SU-DHL-6 (cell line): ENCODE results near the gene PPP2R2C.

Experiments
- H2AFZ ChIP-seq: fragments of 200-600 bp; sonication (generic); 2 replicates; pipeline ENCODE4 v1.6.1; 2014; ENCODE audit warnings: low read depth, mild to moderate bottlenecking, moderate library complexity, mixed read lengths, antibody characterized with exemption, low read length; ENCODE audit not compliant: severe bottlenecking
- H3F3A ChIP-seq: fragments of 200-600 bp; shearing (Covaris generic); 2 replicates; pipeline ENCODE4 v1.6.0; 2016; ENCODE audit warnings: antibody characterized with exemption, mild to moderate bottlenecking; ENCODE audit not compliant: insufficient read depth
- H3K27ac ChIP-seq: fragments of 200-600 bp; sonication (generic); 2 replicates; pipeline ENCODE4 v1.5.1; 2016; ENCODE audit warnings: low read depth, mild to moderate bottlenecking, low read length, moderate library complexity, mixed read lengths
- H3K27me3 ChIP-seq: fragments of 200-600 bp; sonication (generic), shearing (Covaris generic); 2 replicates; pipeline ENCODE4 v1.6.0; 2014; ENCODE audit warnings: mild to moderate bottlenecking, low read length
- H3K36me3 ChIP-seq: fragments of 200-600 bp; sonication (generic); 2 replicates; pipeline ENCODE4 v1.6.1; 2014; ENCODE audit warnings: mild to moderate bottlenecking, low read length, mixed read lengths
- H3K4me2 ChIP-seq: fragments of 300-600, 200-600 bp; shearing (Covaris generic), sonication (generic); 2 replicates; pipeline ENCODE4 v1.6.0; 2014; ENCODE audit warnings: low read length, low read depth, mild to moderate bottlenecking; ENCODE audit not compliant: poor library complexity, severe bottlenecking
- H3K4me3 ChIP-seq: fragments of 200-600 bp; sonication (generic); 2 replicates; pipeline ENCODE4 v1.5.1; 2014; ENCODE audit warnings: antibody characterized with exemption, low read length, mild to moderate bottlenecking, mixed read lengths; ENCODE audit not compliant: insufficient read depth, poor library complexity, severe bottlenecking
- H3K79me2 ChIP-seq: fragments of 200-600 bp; sonication (generic); 2 replicates; pipeline ENCODE4 v1.6.1; 2014; ENCODE audit warnings: mild to moderate bottlenecking, low read length, moderate library complexity; ENCODE audit not compliant: insufficient read depth
- H3K9ac ChIP-seq: fragments of 200-600 bp; sonication (generic); 2 replicates; pipeline ENCODE4 v1.7.0; 2014; ENCODE audit warnings: mild to moderate bottlenecking, low read length
- H3K9me2 ChIP-seq: fragments of 200-600 bp; sonication (generic); replicated peaks from 2 replicates; pipeline ENCODE4 v1.6.1; 2014; ENCODE audit warnings: low read length; ENCODE audit not compliant: insufficient read depth
- H3K9me3 ChIP-seq: fragments of 200-600 bp; sonication (generic); 2 replicates; pipeline ENCODE4 v1.6.1; 2014; ENCODE audit warnings: low read length, mixed read lengths; ENCODE audit not compliant: insufficient read depth
- H4K20me1 ChIP-seq: fragments of 200-600 bp; sonication (generic); 2 replicates; pipeline ENCODE4 v1.6.1; 2014; ENCODE audit warnings: low read depth, mild to moderate bottlenecking, antibody characterized with exemption, low read length, moderate library complexity, mixed read lengths
- EZH2phosphoT487 ChIP-seq: fragments of 200-600 bp; sonication (generic), shearing (Covaris generic); conservative IDR thresholded peaks from 2 replicates; pipeline ENCODE4 v1.6.1; 2018; ENCODE audit warnings: mild to moderate bottlenecking, antibody characterized with exemption, low read length, moderate library complexity, mixed read lengths
- TF ChIP-seq, protein P1 (sequence below): fragments of 200-600 bp; sonication (generic); IDR thresholded peaks from one replicate; pipeline ENCODE4 v1.5.1; 2017; ENCODE audit warnings: antibody characterized with exemption, mild to moderate bottlenecking, low read length, moderate library complexity; ENCODE audit not compliant: insufficient read depth, poor library complexity, severe bottlenecking

Gene PPP2R2C

GRCh38 chr4:6366581-6366980 lies 105.8 kb downstream of the PPP2R2C start:
- Histone ChIP-seq H3K36me3 (no peaks in the 10 kb centered on the region), H3K9me2 (no peaks in the 10 kb centered on the region), H3K27ac (no peak overlapping the region), H4K20me1 (no peaks in the 10 kb centered on the region), H3F3A (no peaks in the 10 kb centered on the region), H2AFZ (no peak overlapping the region), H3K4me3 (no peak overlapping the region), H3K9me3 (no peaks in the 10 kb centered on the region), H3K27me3 (no peaks in the 10 kb centered on the region), H3K79me2 (no peaks in the 10 kb centered on the region), H3K9ac (no peak overlapping the region), H3K4me2 (no peak overlapping the region)
- TF ChIP-seq, protein P1, sequence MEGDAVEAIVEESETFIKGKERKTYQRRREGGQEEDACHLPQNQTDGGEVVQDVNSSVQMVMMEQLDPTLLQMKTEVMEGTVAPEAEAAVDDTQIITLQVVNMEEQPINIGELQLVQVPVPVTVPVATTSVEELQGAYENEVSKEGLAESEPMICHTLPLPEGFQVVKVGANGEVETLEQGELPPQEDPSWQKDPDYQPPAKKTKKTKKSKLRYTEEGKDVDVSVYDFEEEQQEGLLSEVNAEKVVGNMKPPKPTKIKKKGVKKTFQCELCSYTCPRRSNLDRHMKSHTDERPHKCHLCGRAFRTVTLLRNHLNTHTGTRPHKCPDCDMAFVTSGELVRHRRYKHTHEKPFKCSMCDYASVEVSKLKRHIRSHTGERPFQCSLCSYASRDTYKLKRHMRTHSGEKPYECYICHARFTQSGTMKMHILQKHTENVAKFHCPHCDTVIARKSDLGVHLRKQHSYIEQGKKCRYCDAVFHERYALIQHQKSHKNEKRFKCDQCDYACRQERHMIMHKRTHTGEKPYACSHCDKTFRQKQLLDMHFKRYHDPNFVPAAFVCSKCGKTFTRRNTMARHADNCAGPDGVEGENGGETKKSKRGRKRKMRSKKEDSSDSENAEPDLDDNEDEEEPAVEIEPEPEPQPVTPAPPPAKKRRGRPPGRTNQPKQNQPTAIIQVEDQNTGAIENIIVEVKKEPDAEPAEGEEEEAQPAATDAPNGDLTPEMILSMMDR, result no peak
- TF ChIP-seq EZH2phosphoT487, result no peak

- no peaks in the 10 kb centered on the region for H3K79me2 ChIP-seq
- no peak overlapping the region for H3K27ac ChIP-seq
- H2AFZ ChIP-seq, result no peak overlapping the region
- no peak overlapping the region for H3K4me3 ChIP-seq
- H3K36me3 ChIP-seq, result no peaks in the 10 kb centered on the region
- no peaks in the 10 kb centered on the region for H3F3A ChIP-seq
- H3K9me3 ChIP-seq, result no peaks in the 10 kb centered on the region
- no peak overlapping the region for H3K4me2 ChIP-seq
- no peak for TF ChIP-seq EZH2phosphoT487
- TF ChIP-seq, protein P1, result no peak
- H4K20me1 ChIP-seq, result no peaks in the 10 kb centered on the region
- H3K27me3 ChIP-seq, result no peaks in the 10 kb centered on the region
- no peaks in the 10 kb centered on the region for H3K9me2 ChIP-seq
- H3K9ac ChIP-seq, result no peak overlapping the region
Measured at GRCh38 chr4:6365545-6366086, 106.8 kb downstream of the PPP2R2C start.

- TF ChIP-seq, protein P1, result no peak
- TF ChIP-seq EZH2phosphoT487, result no peak
- H3K9me3 ChIP-seq, result no peaks in the 10 kb centered on the region
- no peaks in the 10 kb centered on the region for H3K27me3 ChIP-seq
Measured at GRCh38 chr4:6364581-6364980, 107.8 kb downstream of the PPP2R2C start.

More at GRCh38 chr4:6364581-6364980, 107.8 kb downstream of the PPP2R2C start:
- Histone ChIP-seq H3K27ac (no peak overlapping the region), H3K36me3 (no peaks in the 10 kb centered on the region), H2AFZ (no peak overlapping the region), H4K20me1 (no peaks in the 10 kb centered on the region), H3F3A (no peaks in the 10 kb centered on the region), H3K4me2 (no peak overlapping the region), H3K79me2 (no peaks in the 10 kb centered on the region), H3K9me2 (no peaks in the 10 kb centered on the region), H3K9ac (no peak overlapping the region), H3K4me3 (no peak overlapping the region)
